SK-N-SH (cell line): ENCODE data around the gene CDC16. TPM values are rescaled to one million over a fixed set of nuclear protein-coding genes. Genes with fewer than 3 reads are reported as not detected.

Source experiments
- CTCF ChIA-PET: fragments of 300-600, 350-600 bp; formaldehyde crosslinking; extraction: SDS; loops from one replicate; lab custom pipeline; 2021; lab: Yijun Ruan, JAX
- POLR2A ChIA-PET: fragments of 350-600 bp; sonication (Branson Sonifier 250); formaldehyde crosslinking; extraction: SDS; loops from one replicate; lab custom pipeline; 2020; ENCODE audit warnings: antibody characterized with exemption, inconsistent platforms; lab: Yijun Ruan, JAX
- DNase-seq: peaks from one replicate; pipeline ENCODE4 v3.0.0; 2012
- H2AFZ ChIP-seq: fragments of 200-600 bp; sonication (generic); 2 replicates; pipeline ENCODE4 v1.8.1; 2016; ENCODE audit warnings: antibody characterized with exemption, mild to moderate bottlenecking, low read depth
- H3F3A ChIP-seq: fragments of 200-600 bp; sonication (generic); replicated peaks from 2 replicates; pipeline ENCODE3; 2016; ENCODE audit warnings: antibody characterized with exemption, mild to moderate bottlenecking; ENCODE audit not compliant: insufficient read depth
- H3K27ac ChIP-seq, 2 experiments: fragments of 200-500 bp in 1 of 2; fragments of 200-600 bp in 1 of 2; sonication (Bioruptor generic) in 1 of 2; sonication (generic), shearing (Covaris generic) in 1 of 2; 2 replicates each; pipeline versions ENCODE4 v1.5.1 to v1.6.1; 2014 to 2016; ENCODE audit warnings: low read depth in 2 of 2, inconsistent platforms in 1 of 2, low read length in 1 of 2, mild to moderate bottlenecking in 1 of 2, mixed read lengths in 1 of 2
- H3K27me3 ChIP-seq: fragments of 200-600 bp; sonication (generic), shearing (Covaris generic); 2 replicates; pipeline ENCODE4 v1.6.1; 2016; ENCODE audit warnings: mixed run types; ENCODE audit not compliant: insufficient read depth
- H3K36me3 ChIP-seq, 2 experiments: fragments of 200-500 bp in 1 of 2; fragments of 200-600 bp in 1 of 2; sonication (Bioruptor generic) in 1 of 2; sonication (generic) in 1 of 2; replicated peaks in 1 of 2; 2 replicates each; pipeline versions ENCODE3 to v1.5.1; 2014 to 2016; ENCODE audit warnings: low read length in 1 of 2, mild to moderate bottlenecking in 1 of 2; ENCODE audit not compliant: insufficient read depth in 2 of 2, control insufficient read depth in 1 of 2
- H3K4me1 ChIP-seq, 2 experiments: fragments of 200-500 bp in 1 of 2; fragments of 200-600 bp in 1 of 2; sonication (Bioruptor generic) in 1 of 2; sonication (generic), shearing (Covaris generic) in 1 of 2; 2 replicates each; pipeline versions ENCODE4 v1.5.1 to v1.6.1; 2014 to 2016; ENCODE audit warnings: low read depth in 1 of 2, low read length in 1 of 2, mixed run types in 1 of 2; ENCODE audit not compliant: insufficient read depth in 2 of 2, control insufficient read depth in 1 of 2
- H3K4me2 ChIP-seq: fragments of 200-600 bp; sonication (generic), shearing (Covaris generic); 2 replicates; pipeline ENCODE4 v1.6.1; 2017; ENCODE audit warnings: mixed run types
- H3K4me3 ChIP-seq, 2 experiments: fragments of 200-500 bp in 1 of 2; fragments of 200-600 bp in 1 of 2; sonication (Bioruptor generic) in 1 of 2; sonication (generic), shearing (Covaris generic) in 1 of 2; 2 replicates each; pipeline versions ENCODE4 v1.5.1 to v1.8.1; 2014 to 2016; ENCODE audit warnings: low read depth in 2 of 2, inconsistent platforms in 1 of 2, low read length in 1 of 2, mild to moderate bottlenecking in 1 of 2, mixed read lengths in 1 of 2, moderate library complexity in 1 of 2
- H3K79me2 ChIP-seq: fragments of 200-600 bp; sonication (generic); 2 replicates; pipeline ENCODE4 v1.8.1; 2017; ENCODE audit warnings: mild to moderate bottlenecking; ENCODE audit not compliant: insufficient read depth
- H3K9ac ChIP-seq: fragments of 200-600 bp; sonication (generic); 2 replicates; pipeline ENCODE4 v1.6.1; 2017; ENCODE audit warnings: mixed run types
- H3K9me2 ChIP-seq: fragments of 200-600 bp; sonication (generic); 2 replicates; pipeline ENCODE4 v1.6.1; 2017; ENCODE audit warnings: mixed run types
- H3K9me3 ChIP-seq: fragments of 200-600 bp; sonication (generic); 2 replicates; pipeline ENCODE4 v1.6.1; 2017; ENCODE audit warnings: mixed run types, mild to moderate bottlenecking, moderate library complexity
- H4K20me1 ChIP-seq: fragments of 200-600 bp; sonication (generic); 2 replicates; pipeline ENCODE4 v1.6.1; 2017; ENCODE audit warnings: mild to moderate bottlenecking, mixed run types; ENCODE audit not compliant: insufficient read depth
- CTCF ChIP-seq: fragments of 200-600 bp; sonication (generic); IDR thresholded peaks from 2 replicates; pipeline ENCODE4 v1.6.1; 2017; ENCODE audit warnings: antibody characterized with exemption, mild to moderate bottlenecking, moderate library complexity
- EZH2phosphoT487 ChIP-seq: fragments of 200-600 bp; sonication (generic); IDR thresholded peaks from 2 replicates; pipeline ENCODE4 v1.6.1; 2017; ENCODE audit warnings: low read depth, mixed run types, mild to moderate bottlenecking, antibody characterized with exemption, moderate library complexity, borderline replicate concordance
- IRF3 ChIP-seq: fragments of 150-350 bp; IDR thresholded peaks from 2 replicates; pipeline ENCODE4 v1.6.1; 2016; ENCODE audit warnings: mild to moderate bottlenecking, low read depth, low read length
- JUND ChIP-seq: IDR thresholded peaks from 2 replicates; pipeline ENCODE4 v1.4.0; 2012
- MAX ChIP-seq: IDR thresholded peaks from 2 replicates; pipeline ENCODE4 v1.4.0; 2012; ENCODE audit warnings: low read depth
- MXI1 ChIP-seq: IDR thresholded peaks from 2 replicates; pipeline ENCODE4 v1.6.1; 2012; ENCODE audit warnings: mild to moderate bottlenecking, low read depth, low read length, improper control_type of control experiment
- POLR2AphosphoS5 ChIP-seq: IDR thresholded peaks from 2 replicates; pipeline ENCODE4 v1.6.1; 2012; ENCODE audit warnings: low read depth, low read length
- RCOR1 ChIP-seq: fragments of 150-350 bp; IDR thresholded peaks from 2 replicates; pipeline ENCODE4 v1.6.1; 2017; ENCODE audit warnings: antibody characterized with exemption, low read length
- RFX5 ChIP-seq: IDR thresholded peaks from 2 replicates; pipeline ENCODE4 v1.6.1; 2012; ENCODE audit warnings: mild to moderate bottlenecking, improper control_type of control experiment, low read length
- SIN3A ChIP-seq: IDR thresholded peaks from 2 replicates; pipeline ENCODE4 v1.6.1; 2012; ENCODE audit warnings: low read depth, mild to moderate bottlenecking, low read length, moderate library complexity, borderline replicate concordance
- TAF1 ChIP-seq: IDR thresholded peaks from 2 replicates; pipeline ENCODE4 v1.6.1; 2012; ENCODE audit warnings: low read depth, mild to moderate bottlenecking, low read length, moderate library complexity, borderline replicate concordance
- TCF12 ChIP-seq: IDR thresholded peaks from 2 replicates; pipeline ENCODE4 v1.4.0; 2012
- TEAD4 ChIP-seq: IDR thresholded peaks from 2 replicates; pipeline ENCODE4 v1.4.0; 2012; ENCODE audit warnings: mild to moderate bottlenecking, borderline replicate concordance; ENCODE audit not compliant: insufficient read depth
- ZBTB33 ChIP-seq: IDR thresholded peaks from 2 replicates; pipeline ENCODE4 v1.4.0; 2012; ENCODE audit warnings: low read depth, borderline replicate concordance
- WGBS: methylation state at CpG from one replicate; pipeline ENCODE4 v1.1.6; 2017; ENCODE audit warnings: low lambda C conversion rate; 5-methylcytosine and 5-hydroxymethylcytosine counted together
- polyA plus RNA-seq, 3 experiments: library from polyadenylated mRNA; depleted of rRNA; stranded (reverse); fragments of >200 nt; gene quantifications; 2 replicates each; pipeline ENCODE4 v1.2.3, GENCODE V29; 2012

Gene CDC16
- polyA plus RNA-seq, 1 of the 3 experiments (the other 2 are of a cell fraction): 56.9 TPM

- Histone ChIP-seq H3K4me2 (no peak overlapping the region), H3K9me3 (no peaks in the 10 kb centered on the region), H3K27ac (no peak overlapping the region), H2AFZ (no peak overlapping the region)
- CTCF ChIA-PET: no interaction called here
- TF ChIP-seq JUND: no peak
- TF ChIP-seq SIN3A: no peak
- TF ChIP-seq POLR2AphosphoS5: no peak
- no peak for TF ChIP-seq TEAD4
- no peak for TF ChIP-seq ZBTB33
- TF ChIP-seq MAX: no peak
- TF ChIP-seq RFX5: no peak
- TF ChIP-seq IRF3: no peak
- TF ChIP-seq CTCF: no peak
- no peak for TF ChIP-seq EZH2phosphoT487
- no peak for TF ChIP-seq RCOR1
- TF ChIP-seq MXI1: no peak
- TF ChIP-seq TCF12: no peak
- TF ChIP-seq, all 33 proteins: peak for 0
- H3K9me2 ChIP-seq: no peaks in the 10 kb centered on the region
- H3K79me2 ChIP-seq: peaks cover 20% of the 10 kb centered on the region
- no peak overlapping the region for H3K4me3 ChIP-seq
- peaks cover under 1% of the 10 kb centered on the region for H3F3A ChIP-seq
- 85% methylated on average over 9 of the region's 10 CpGs for WGBS
- no peak overlapping the region for H3K9ac ChIP-seq
- peaks cover 40 to 53% of the 10 kb centered on the region in 2 experiments for H3K36me3 ChIP-seq
- H3K4me1 ChIP-seq: no peaks in the 10 kb centered on the region
- no peak for DNase-seq
- no peaks in the 10 kb centered on the region for H4K20me1 ChIP-seq
- POLR2A ChIA-PET: no interaction called here
- no peaks in the 10 kb centered on the region for H3K27me3 ChIP-seq
These were observed 61.8 kb downstream of the CDC16 start for GRCh38 chr13:114296448-114296847.

- ChIA-PET CTCF (no interaction called here), POLR2A (no interaction called here)
- Histone ChIP-seq H3K9me2 (no peaks in the 10 kb centered on the region), H2AFZ (no peak overlapping the region), H3K9me3 (no peaks in the 10 kb centered on the region), H3K9ac (no peak overlapping the region), H4K20me1 (no peaks in the 10 kb centered on the region), H3K4me1 (no peaks in the 10 kb centered on the region), H3K36me3 (peaks cover 38 to 50% of the 10 kb centered on the region in 2 experiments), H3F3A (no peaks in the 10 kb centered on the region), H3K79me2 (peaks cover 19% of the 10 kb centered on the region), H3K27me3 (no peaks in the 10 kb centered on the region), H3K27ac (no peak overlapping the region), H3K4me2 (no peak overlapping the region), H3K4me3 (no peak overlapping the region)
- TF ChIP-seq TAF1: no peak
- DNase-seq: no peak
- WGBS: 95% methylated on average over 5 of the region's 5 CpGs
These were observed 62.2 kb downstream of the CDC16 start for GRCh38 chr13:114296902-114297301.
